GM19438 (cell line): ENCODE results near the gene ITCH.
"Not testable (repeated sequence)": the region's sequence is repeated elsewhere in the genome, so short reads cannot be mapped to it uniquely, and the experiment has no call there.

Experiments
- ATAC-seq: cut with Tn5 transposase; IDR thresholded peaks from one replicate; pipeline ENCODE4 v1.9.1; 2021; ENCODE audit warnings: low read depth; ENCODE audit not compliant: unreplicated experiment

Gene ITCH

DNA sequence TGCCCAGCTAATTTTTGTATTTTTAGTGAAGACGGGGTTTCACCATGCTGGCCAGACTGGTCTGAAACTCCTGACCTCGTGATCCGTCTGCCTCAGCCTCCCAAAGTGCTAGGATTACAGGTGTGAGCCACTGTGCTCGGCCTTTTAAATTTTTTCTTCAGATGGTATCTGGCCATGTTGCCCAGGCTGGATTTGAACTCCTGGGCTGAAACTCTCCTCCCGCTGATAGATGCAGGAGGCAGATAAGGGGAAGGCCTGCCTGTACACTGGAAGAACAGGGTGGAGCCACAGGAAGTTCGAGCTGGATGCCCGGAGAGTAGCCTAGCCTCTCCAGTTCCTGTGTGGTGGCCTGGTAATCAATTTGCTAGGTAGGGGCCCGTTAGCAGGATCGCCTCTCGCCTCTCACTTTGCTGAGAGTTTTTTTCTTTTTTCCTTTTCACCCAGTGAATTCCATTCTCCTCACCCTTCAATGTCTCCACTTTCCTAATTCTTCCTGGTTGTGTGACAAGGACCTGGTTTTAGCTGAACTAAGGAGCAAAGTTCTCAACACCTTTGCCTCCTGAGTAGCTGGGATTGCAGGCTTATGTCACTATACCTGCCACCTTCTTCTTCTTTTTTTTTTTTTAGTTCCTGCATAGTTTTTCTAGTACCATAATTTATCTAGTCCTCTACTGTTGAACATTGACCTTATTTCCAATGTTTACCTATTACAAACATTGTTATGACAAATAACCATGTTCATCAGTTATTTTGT is 19.4 kb upstream of the ITCH start:
- ATAC-seq: no peak

DNA sequence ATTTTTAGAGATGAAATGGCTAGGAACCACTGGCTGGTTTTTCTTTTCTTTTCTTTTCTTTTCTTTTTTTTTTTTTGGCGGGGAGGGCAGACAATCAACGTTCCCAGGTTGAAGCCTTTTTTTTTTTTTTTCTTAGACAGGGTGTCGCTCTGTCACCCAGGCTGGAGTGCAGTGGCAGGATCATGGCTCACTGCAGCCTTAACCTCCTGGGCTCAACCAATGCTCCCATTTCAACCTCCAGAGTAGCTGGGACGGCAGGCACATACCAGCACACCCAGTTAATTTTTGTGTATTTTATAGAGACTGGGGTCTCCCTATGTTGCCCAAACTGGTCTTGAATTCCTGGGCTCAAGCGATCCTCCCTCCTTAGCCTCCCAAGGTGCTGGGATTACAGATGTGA is 18.8 kb upstream of the ITCH start:
- no peak for ATAC-seq

- no peak for ATAC-seq
Observed at GRCh38 chr20:34345402-34345736, 17.7 kb upstream of the ITCH start.

DNA sequence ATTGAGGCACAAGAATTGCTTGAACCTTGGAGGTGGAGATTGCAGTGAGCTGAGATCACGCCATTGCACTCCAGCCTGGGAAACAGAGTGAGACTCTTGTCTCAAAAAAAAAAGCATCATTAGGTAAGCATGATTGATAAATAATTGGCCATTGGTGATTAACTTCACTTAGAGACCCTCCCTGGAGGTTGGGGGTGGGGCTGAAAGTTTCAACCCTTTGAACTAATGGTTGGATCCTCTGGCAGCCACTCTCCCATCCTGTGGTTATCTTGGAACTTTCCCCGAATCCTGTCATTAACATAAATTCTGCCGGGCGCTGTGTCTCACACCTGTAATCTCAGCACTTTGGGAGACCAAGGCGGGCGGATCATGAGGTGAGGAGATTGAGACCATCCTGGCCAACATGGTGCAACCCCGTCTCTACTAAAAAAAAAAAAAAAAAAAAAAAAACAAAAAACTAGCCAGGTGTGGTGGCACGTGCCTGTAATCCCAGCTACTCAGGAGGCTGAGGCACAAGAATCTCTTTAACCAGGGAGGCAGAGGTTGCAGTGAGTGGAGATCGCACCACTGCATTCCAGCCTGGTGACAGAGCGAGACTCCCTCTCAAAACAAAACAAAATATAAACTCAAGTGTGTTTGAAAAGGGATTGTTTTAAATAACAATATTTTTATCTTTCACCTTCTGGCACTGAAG is 17.1 kb upstream of the ITCH start:
- ATAC-seq: not testable (repeated sequence)

DNA sequence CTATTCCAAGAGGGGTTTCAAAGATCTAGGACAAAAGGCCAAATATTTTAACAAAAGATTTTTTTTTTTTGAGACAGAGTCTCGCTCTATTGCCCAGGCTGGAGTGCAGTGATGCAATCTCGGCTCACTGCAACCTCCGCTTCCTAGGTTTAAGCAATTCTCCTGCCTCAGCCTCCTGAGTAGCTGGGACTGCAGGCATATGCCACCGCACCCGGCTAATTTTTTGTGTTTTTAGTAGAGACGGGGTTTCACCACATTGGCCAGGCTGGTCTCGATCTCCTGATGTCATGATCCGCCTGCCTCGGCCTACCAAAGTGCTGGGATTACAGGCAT is 16.6 kb upstream of the ITCH start:
- ATAC-seq: not testable (repeated sequence)

DNA sequence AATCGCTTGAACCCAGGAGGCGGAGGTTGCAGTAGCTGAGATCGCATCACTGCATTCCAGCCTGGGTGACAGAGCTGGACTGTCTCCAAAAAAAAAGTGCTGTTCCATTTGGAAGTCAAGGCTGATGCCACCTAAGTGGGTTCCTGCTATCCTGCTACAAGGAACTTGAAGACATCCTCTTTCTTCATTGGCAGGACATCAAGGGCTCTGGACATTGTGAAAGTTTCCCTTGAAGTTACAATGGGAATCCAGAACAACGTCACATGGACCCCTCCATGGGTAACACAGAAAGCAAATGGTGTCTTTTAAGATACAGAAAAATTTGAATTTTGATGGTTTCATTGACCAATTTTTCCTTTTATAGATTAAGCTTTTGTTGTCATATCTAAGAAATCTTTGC is 15.5 kb upstream of the ITCH start:
- ATAC-seq: no peak

- ATAC-seq: no peak
Observed at GRCh38 chr20:34350095-34350494, 13.0 kb upstream of the ITCH start.

- not testable (repeated sequence) for ATAC-seq
Observed at GRCh38 chr20:34353467-34353866, 9.6 kb upstream of the ITCH start.

- no peak for ATAC-seq
Observed at GRCh38 chr20:34355427-34355826, 7.6 kb upstream of the ITCH start.

GRCh38 chr20:34359729-34360128 is 3.3 kb upstream of the ITCH start:
- not testable (repeated sequence) for ATAC-seq

DNA sequence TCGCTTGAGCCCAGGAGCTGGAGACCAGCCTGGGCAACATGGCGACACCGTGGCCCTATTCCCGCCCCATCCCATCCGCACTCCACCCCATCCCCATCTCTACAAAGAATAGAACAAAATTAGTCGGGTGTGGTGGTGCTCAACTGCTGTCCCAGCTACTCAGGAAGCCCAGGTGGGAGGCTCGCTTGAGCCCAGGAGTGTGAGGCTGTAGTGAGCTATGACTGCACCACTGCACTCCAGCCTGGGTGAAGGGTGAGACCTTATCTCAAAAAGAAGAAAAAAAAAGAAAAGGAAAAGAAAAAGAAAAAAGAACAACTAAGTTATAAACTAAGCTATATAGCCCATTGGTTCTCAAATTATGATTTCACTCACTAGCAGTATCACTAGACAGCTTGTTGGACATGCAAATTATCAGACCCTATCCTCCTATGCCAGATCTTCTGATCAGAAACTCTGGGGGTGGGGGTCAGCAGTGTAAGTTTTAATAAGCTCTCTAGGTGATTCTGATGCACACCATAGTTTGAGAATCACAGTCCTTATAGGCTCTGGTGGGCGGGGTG is 491 bp upstream of the ITCH start:
- ATAC-seq: no peak

DNA sequence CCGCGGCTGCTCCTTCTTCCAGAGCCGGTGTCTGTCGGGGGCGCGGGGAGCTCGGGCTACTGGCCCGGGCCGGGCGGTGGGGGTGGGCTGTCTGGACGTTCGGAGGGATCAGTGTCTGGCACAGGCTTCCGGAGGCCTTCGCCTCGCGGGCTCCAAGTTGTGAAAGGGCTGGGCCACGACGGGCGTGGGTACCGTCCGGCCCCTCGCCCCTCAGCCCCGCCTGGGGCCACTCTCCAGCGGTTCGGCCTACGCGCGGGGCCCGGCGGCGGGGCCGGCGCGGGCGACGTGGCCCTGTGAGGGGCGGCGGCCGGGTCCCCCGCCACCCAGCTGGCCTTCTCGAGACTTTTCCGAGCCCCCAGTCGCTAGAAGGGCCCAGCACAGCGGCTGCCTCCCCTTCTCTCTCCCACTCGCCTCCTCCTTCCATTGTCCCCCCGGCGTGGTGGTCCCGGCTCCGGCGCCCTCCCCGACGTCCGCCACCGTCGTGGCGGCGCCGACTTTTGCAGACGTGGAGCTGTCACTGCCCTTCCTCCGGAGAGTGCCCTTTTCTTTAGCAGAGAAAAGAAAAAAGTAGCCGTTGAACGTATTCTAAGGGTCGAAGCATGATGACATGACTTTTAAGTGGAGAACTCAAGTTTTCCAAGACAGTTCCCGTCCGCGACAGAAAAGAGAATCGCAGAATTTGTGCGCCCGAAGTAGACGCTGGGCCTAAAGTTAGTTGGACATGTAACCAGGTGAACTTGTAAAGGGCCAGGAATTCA is 571 bp downstream of the ITCH start:
- ATAC-seq: peak; percentile 37

GRCh38 chr20:34364223-34364506 is 1.1 kb downstream of the ITCH start:
- ATAC-seq: no peak

DNA sequence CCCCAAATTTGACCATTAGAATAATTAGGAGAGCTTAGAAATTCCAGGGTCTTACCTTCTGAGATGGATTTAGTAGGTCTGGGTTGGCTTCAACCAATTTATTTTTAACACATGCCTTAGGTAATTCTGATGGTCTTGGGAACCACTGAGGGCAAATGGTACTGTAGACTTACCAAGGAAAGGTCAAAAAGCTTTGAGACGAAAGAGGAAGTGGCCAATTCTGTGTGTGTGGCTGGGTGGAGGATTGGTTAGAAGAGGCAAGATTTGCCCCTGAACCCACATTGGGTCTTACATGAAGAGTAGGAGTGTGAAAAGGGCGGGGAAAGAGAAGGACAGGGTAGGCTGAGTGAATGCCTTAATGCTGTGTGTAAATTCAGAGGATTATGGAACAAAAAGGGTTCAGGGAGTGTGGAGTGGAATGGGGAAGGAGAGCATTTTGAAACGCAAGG is 2.7 kb downstream of the ITCH start:
- no peak for ATAC-seq

DNA sequence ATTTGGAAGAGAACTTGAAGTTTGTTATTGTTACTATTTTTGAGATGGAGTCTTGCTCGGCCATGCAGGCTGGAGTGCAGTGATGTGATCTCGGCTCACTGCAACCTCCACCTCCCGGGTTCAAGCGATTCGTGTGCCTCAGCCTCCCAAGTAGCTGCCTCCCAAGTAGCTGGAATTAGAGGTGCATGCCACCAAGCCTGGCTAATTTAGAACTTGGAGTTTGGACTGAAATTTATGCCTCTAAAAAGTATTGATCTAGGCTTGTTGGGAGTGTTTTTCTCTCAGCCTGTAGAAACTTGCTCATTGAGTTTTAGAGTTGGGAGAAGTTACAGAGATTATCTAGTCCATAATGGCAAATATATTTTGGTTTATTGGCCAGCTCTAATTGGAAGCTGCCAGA is 4.1 kb downstream of the ITCH start:
- no peak for ATAC-seq

DNA sequence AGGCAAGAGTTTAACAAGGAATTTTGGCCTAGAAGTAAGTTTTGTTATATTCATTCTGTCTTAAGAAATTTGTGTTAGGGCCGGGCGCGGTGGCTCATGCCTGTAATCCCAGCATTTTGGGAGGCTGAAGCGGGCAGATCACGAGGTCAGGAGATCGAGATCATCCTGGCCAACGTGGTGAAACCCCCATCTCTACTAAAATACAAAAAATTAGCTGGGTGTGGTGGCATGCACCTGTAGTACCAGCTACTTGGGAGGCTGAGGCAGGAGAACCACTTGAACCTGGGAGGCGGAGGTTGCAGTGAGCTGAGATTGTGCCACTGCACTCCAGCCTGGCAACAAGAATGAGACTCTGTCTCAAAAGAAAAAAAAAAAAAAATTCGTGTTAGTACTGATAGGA is 4.8 kb downstream of the ITCH start:
- ATAC-seq: not testable (repeated sequence)

GRCh38 chr20:34368547-34368946 is 5.5 kb downstream of the ITCH start:
- no peak for ATAC-seq

GRCh38 chr20:34369265-34369664 is 6.2 kb downstream of the ITCH start:
- no peak for ATAC-seq

DNA sequence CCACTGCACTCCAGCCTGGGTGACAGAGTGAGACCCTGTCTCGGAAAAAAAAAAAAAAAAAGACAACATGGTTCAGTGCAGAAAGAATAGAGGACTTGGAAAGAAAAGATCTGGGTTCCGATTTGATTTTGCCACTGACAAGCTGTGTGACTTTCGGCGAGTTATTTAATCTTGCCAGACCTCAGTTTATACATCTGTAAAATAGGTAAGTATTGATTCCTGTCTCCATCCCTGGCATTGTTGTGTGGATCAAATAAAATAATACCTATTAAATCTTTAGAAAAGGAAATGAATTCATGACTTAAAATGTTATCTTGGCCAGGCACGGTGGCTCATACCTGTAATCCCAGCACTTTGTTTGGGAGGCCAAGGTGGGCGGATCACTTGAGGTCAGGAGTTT is 7.0 kb downstream of the ITCH start:
- ATAC-seq: no peak

DNA sequence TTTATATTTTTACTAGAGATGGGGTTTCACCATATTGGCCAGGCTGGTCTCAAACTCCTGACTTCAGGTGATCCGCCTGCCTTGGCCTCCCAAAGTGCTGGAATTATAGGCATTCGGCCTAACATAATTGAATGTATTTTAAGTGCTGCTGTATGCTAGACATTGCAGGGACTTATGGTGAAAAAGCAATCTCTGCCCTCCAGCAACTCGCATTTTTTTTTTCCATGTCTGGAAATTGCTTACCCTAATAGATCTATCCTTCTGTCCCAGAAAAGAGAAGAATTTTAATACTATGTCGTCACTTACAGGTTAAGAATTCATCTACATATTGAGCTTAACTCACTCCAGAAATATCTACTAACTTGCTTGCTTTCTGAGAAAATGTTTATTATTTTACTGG is 10.4 kb downstream of the ITCH start:
- no peak for ATAC-seq

- ATAC-seq: no peak
Observed at GRCh38 chr20:34374209-34374760, 11.2 kb downstream of the ITCH start.
